SK-N-SH (cell line): ENCODE results near the gene OR4E1. TPM values are rescaled to one million over a fixed set of nuclear protein-coding genes. Genes with fewer than 3 reads are reported as not detected.

Experiments used
- CTCF ChIA-PET: fragments of 300-600, 350-600 bp; formaldehyde crosslinking; extraction: SDS; loops from one replicate; lab custom pipeline; 2021; lab: Yijun Ruan, JAX
- POLR2A ChIA-PET: fragments of 350-600 bp; sonication (Branson Sonifier 250); formaldehyde crosslinking; extraction: SDS; loops from one replicate; lab custom pipeline; 2020; ENCODE audit warnings: antibody characterized with exemption, inconsistent platforms; lab: Yijun Ruan, JAX
- DNase-seq: peaks from one replicate; pipeline ENCODE4 v3.0.0; 2012
- H2AFZ ChIP-seq: fragments of 200-600 bp; sonication (generic); 2 replicates; pipeline ENCODE4 v1.8.1; 2016; ENCODE audit warnings: antibody characterized with exemption, mild to moderate bottlenecking, low read depth
- H3F3A ChIP-seq: fragments of 200-600 bp; sonication (generic); replicated peaks from 2 replicates; pipeline ENCODE3; 2016; ENCODE audit warnings: antibody characterized with exemption, mild to moderate bottlenecking; ENCODE audit not compliant: insufficient read depth
- H3K27ac ChIP-seq, 2 experiments: fragments of 200-500 bp in 1 of 2; fragments of 200-600 bp in 1 of 2; sonication (Bioruptor generic) in 1 of 2; sonication (generic), shearing (Covaris generic) in 1 of 2; 2 replicates each; pipeline versions ENCODE4 v1.5.1 to v1.6.1; 2014 to 2016; ENCODE audit warnings: low read depth in 2 of 2, inconsistent platforms in 1 of 2, low read length in 1 of 2, mild to moderate bottlenecking in 1 of 2, mixed read lengths in 1 of 2
- H3K27me3 ChIP-seq: fragments of 200-600 bp; sonication (generic), shearing (Covaris generic); 2 replicates; pipeline ENCODE4 v1.6.1; 2016; ENCODE audit warnings: mixed run types; ENCODE audit not compliant: insufficient read depth
- H3K36me3 ChIP-seq, 2 experiments: fragments of 200-500 bp in 1 of 2; fragments of 200-600 bp in 1 of 2; sonication (Bioruptor generic) in 1 of 2; sonication (generic) in 1 of 2; replicated peaks in 1 of 2; 2 replicates each; pipeline versions ENCODE3 to v1.5.1; 2014 to 2016; ENCODE audit warnings: low read length in 1 of 2, mild to moderate bottlenecking in 1 of 2; ENCODE audit not compliant: insufficient read depth in 2 of 2, control insufficient read depth in 1 of 2
- H3K4me1 ChIP-seq, 2 experiments: fragments of 200-500 bp in 1 of 2; fragments of 200-600 bp in 1 of 2; sonication (Bioruptor generic) in 1 of 2; sonication (generic), shearing (Covaris generic) in 1 of 2; 2 replicates each; pipeline versions ENCODE4 v1.5.1 to v1.6.1; 2014 to 2016; ENCODE audit warnings: low read depth in 1 of 2, low read length in 1 of 2, mixed run types in 1 of 2; ENCODE audit not compliant: insufficient read depth in 2 of 2, control insufficient read depth in 1 of 2
- H3K4me2 ChIP-seq: fragments of 200-600 bp; sonication (generic), shearing (Covaris generic); 2 replicates; pipeline ENCODE4 v1.6.1; 2017; ENCODE audit warnings: mixed run types
- H3K4me3 ChIP-seq, 2 experiments: fragments of 200-500 bp in 1 of 2; fragments of 200-600 bp in 1 of 2; sonication (Bioruptor generic) in 1 of 2; sonication (generic), shearing (Covaris generic) in 1 of 2; 2 replicates each; pipeline versions ENCODE4 v1.5.1 to v1.8.1; 2014 to 2016; ENCODE audit warnings: low read depth in 2 of 2, inconsistent platforms in 1 of 2, low read length in 1 of 2, mild to moderate bottlenecking in 1 of 2, mixed read lengths in 1 of 2, moderate library complexity in 1 of 2
- H3K79me2 ChIP-seq: fragments of 200-600 bp; sonication (generic); 2 replicates; pipeline ENCODE4 v1.8.1; 2017; ENCODE audit warnings: mild to moderate bottlenecking; ENCODE audit not compliant: insufficient read depth
- H3K9ac ChIP-seq: fragments of 200-600 bp; sonication (generic); 2 replicates; pipeline ENCODE4 v1.6.1; 2017; ENCODE audit warnings: mixed run types
- H3K9me2 ChIP-seq: fragments of 200-600 bp; sonication (generic); 2 replicates; pipeline ENCODE4 v1.6.1; 2017; ENCODE audit warnings: mixed run types
- H3K9me3 ChIP-seq: fragments of 200-600 bp; sonication (generic); 2 replicates; pipeline ENCODE4 v1.6.1; 2017; ENCODE audit warnings: mixed run types, mild to moderate bottlenecking, moderate library complexity
- H4K20me1 ChIP-seq: fragments of 200-600 bp; sonication (generic); 2 replicates; pipeline ENCODE4 v1.6.1; 2017; ENCODE audit warnings: mild to moderate bottlenecking, mixed run types; ENCODE audit not compliant: insufficient read depth
- CHD2 ChIP-seq: fragments of 150-350 bp; IDR thresholded peaks from 2 replicates; pipeline ENCODE4 v1.6.1; 2018; ENCODE audit warnings: low read length; ENCODE audit not compliant: partially characterized antibody
- CTCF ChIP-seq: fragments of 200-600 bp; sonication (generic); IDR thresholded peaks from 2 replicates; pipeline ENCODE4 v1.6.1; 2017; ENCODE audit warnings: antibody characterized with exemption, mild to moderate bottlenecking, moderate library complexity
- EZH2phosphoT487 ChIP-seq: fragments of 200-600 bp; sonication (generic); IDR thresholded peaks from 2 replicates; pipeline ENCODE4 v1.6.1; 2017; ENCODE audit warnings: low read depth, mixed run types, mild to moderate bottlenecking, antibody characterized with exemption, moderate library complexity, borderline replicate concordance
- FOXJ3 ChIP-seq: sonication (generic); formaldehyde crosslinking; IDR thresholded peaks from 2 replicates; pipeline ENCODE4 v1.5.1; 2020; ENCODE audit warnings: mild to moderate bottlenecking, missing genetic modification reagents
- FOXM1 ChIP-seq: IDR thresholded peaks from 2 replicates; pipeline ENCODE4 v1.4.0; 2012; ENCODE audit warnings: low read depth, mild to moderate bottlenecking
- GATA2 ChIP-seq: sonication (generic); formaldehyde crosslinking; IDR thresholded peaks from 2 replicates; pipeline ENCODE4 v1.5.0; 2020; ENCODE audit warnings: mild to moderate bottlenecking, missing genetic modification reagents
- NFIC ChIP-seq: IDR thresholded peaks from 2 replicates; pipeline ENCODE4 v1.4.0; 2012; ENCODE audit warnings: borderline replicate concordance
- NRF1 ChIP-seq: IDR thresholded peaks from 2 replicates; pipeline ENCODE4 v1.6.1; 2012; ENCODE audit warnings: low read depth, mild to moderate bottlenecking, low read length
- POLR2AphosphoS5 ChIP-seq: IDR thresholded peaks from 2 replicates; pipeline ENCODE4 v1.6.1; 2012; ENCODE audit warnings: low read depth, low read length
- RAD21 ChIP-seq: IDR thresholded peaks from 2 replicates; pipeline ENCODE4 v1.6.1; 2012; ENCODE audit warnings: mild to moderate bottlenecking, low read length
- RCOR1 ChIP-seq: fragments of 150-350 bp; IDR thresholded peaks from 2 replicates; pipeline ENCODE4 v1.6.1; 2017; ENCODE audit warnings: antibody characterized with exemption, low read length
- REST ChIP-seq: IDR thresholded peaks from 2 replicates; pipeline ENCODE4 v1.6.1; 2012; ENCODE audit warnings: mild to moderate bottlenecking, low read depth, low read length, moderate library complexity
- RFX5 ChIP-seq: IDR thresholded peaks from 2 replicates; pipeline ENCODE4 v1.6.1; 2012; ENCODE audit warnings: mild to moderate bottlenecking, improper control_type of control experiment, low read length
- SIN3A ChIP-seq: IDR thresholded peaks from 2 replicates; pipeline ENCODE4 v1.6.1; 2012; ENCODE audit warnings: low read depth, mild to moderate bottlenecking, low read length, moderate library complexity, borderline replicate concordance
- USF1 ChIP-seq: IDR thresholded peaks from 2 replicates; pipeline ENCODE4 v1.4.0; 2012; ENCODE audit warnings: low read depth, borderline replicate concordance
- USF2 ChIP-seq: fragments of 150-350 bp; IDR thresholded peaks from 2 replicates; pipeline ENCODE4 v1.6.1; 2017; ENCODE audit warnings: antibody characterized with exemption, low read length, low read depth, borderline replicate concordance
- polyA plus RNA-seq, 3 experiments: library from polyadenylated mRNA; depleted of rRNA; stranded (reverse); fragments of >200 nt; gene quantifications; 2 replicates each; pipeline ENCODE4 v1.2.3, GENCODE V29; 2012

OR4E1 gene
- polyA plus RNA-seq, 1 of the 3 experiments (the other 2 are of a cell fraction): not detected

GRCh38 chr14:21647380-21647779 is 26.2 kb downstream of the OR4E1 start:
- no peaks in the 10 kb centered on the region for H3K9me3 ChIP-seq
- POLR2A ChIA-PET: no interaction called here
- no peak for DNase-seq

More at GRCh38 chr14:21647380-21647779, 26.2 kb downstream of the OR4E1 start:
- Histone ChIP-seq H3K4me2 (no peak overlapping the region), H3K9me2 (no peaks in the 10 kb centered on the region), H3K4me1 (no peaks in the 10 kb centered on the region; a peak in 1 of 4 replicates), H3K36me3 (no peaks in the 10 kb centered on the region), H3K27ac (no peak overlapping the region), H3F3A (no peaks in the 10 kb centered on the region), H3K9ac (no peak overlapping the region), H4K20me1 (no peaks in the 10 kb centered on the region), H2AFZ (no peak overlapping the region), H3K79me2 (no peaks in the 10 kb centered on the region), H3K4me3 (no peak overlapping the region), H3K27me3 (peaks cover 16% of the 10 kb centered on the region)
- CTCF ChIA-PET: interaction anchor here (1.2 kb wide), 1 partner anchor 63 kb away, joined by 3 read pairs; no protein-coding TSS in a partner anchor
- no peak for TF ChIP-seq SIN3A
- TF ChIP-seq RCOR1: no peak
- TF ChIP-seq RAD21: no peak
- no peak for TF ChIP-seq CHD2
- no peak for TF ChIP-seq REST
- TF ChIP-seq NFIC: no peak
- no peak for TF ChIP-seq FOXM1
- no peak for TF ChIP-seq POLR2AphosphoS5
- no peak for TF ChIP-seq EZH2phosphoT487
- no peak for TF ChIP-seq USF1
- no peak for TF ChIP-seq CTCF
- no peak for TF ChIP-seq USF2
- no peak for TF ChIP-seq GATA2
- TF ChIP-seq FOXJ3 (CRISPR knock-in tag): no peak
- no peak for TF ChIP-seq NRF1
- TF ChIP-seq RFX5: no peak
